RKO (cell line): ENCODE data around the gene MYL6B.

Experiments used
- DNase-seq: peaks from one replicate; pipeline ENCODE4 v3.0.0-alpha.2; 2016; ENCODE audit warnings: low spot score

MYL6B gene

DNA sequence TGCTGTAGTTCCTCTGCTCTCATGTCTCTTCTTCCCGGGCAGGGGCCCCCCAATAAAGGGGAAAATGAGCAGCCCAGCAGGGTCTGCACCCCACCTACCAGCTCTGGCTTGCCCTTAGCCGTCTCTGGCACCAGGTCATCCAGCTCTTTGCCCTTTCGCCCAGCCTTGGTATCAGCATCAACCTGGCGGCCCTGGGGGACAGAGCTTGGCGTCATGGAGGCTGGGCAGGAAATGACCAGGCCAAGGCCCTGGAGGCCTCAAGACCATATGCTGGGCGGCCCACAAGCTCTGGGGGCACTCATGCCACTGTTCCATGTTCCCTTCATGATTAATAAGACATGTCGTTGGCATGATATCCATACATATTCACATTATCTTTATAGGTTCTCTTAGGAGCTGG, 20.5 kb downstream of the MYL6B start:
- DNase-seq = no peak

DNA sequence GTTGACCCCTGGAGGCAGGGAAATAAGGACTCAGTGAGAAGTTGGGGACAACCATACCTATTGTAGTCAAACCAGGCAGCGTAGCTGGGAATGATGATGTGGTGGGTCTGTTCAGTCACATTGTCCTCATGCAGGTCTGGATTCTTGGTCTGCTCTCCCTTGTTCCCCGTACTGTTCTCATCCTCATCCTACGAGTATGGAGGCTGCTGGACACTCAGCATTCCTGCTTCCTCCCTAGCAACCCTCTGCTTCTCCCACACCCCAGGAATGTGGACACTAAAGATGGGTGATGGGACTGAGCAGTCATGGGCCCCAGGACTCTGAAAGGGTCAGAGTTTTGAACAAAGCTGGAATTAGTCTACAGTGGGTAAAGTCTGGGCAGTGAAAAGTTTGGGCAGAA, 26.0 kb downstream of the MYL6B start:
- DNase-seq = no peak

DNA sequence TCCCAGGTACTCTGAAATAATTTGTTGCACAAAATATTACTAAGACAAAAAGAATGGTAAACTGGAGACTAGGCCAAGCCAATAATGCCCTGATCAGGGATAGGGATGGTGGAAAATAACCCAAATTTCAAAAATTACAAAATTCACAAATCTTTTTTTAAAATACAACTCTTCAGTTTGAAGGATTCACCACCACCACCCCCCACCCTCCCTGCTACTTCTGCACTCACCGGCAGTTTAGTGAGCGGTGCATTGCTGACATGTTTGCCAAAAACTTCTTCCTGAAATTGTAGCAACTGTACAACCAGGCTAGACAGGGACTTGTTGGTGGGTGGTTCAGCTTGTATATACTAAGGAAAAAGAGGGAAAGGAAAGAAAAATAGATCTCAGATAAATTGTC, 34.6 kb downstream of the MYL6B start:
- DNase-seq = no peak

DNA sequence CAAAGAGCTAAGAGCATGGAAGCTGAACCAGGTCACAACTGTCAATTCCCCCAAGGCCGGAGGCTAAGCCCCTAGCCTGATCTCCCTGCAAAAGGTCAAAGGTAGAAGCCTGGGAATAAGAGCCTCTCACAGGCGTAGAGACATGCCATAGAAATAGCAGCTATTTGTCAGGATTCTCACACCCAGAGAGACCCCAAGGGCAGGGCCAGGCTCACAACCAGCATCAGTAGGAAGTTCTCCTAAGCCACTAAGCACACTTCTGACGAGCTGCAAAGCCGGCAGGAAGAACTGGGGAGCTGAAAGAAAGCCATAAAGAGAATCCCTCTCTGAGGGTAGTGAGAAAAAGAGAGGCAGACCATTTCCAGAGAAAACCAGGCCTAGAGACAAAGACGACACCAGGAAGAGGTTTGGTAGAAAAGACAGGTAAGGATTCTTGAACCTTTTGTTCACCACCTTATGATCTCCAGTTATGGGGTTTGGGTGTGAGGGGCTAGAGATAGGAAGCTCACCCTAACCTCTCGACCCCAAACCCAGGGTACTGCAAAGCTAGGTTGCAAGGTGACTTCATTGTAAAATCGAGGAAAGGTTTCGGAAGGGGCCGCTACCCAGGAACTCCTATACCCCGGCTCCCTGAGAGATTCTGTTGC, 35.9 kb downstream of the MYL6B start:
- peak; percentile 40 for DNase-seq

DNA sequence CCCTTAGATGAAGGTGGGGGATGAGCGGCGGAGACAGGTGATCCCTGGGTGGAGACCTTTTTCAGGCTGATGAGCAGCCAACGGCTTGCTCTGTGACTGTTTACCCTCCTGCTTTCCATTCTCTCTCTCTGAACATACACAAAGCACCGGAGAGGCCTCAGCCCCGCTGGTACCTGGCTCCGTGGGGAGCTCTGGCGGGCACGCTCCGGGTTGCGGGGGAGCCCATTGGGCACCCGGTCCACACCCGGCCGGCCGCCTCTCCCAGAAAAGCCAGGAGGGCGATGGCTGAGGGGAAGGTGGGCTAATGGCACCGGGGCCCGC, 36.4 kb downstream of the MYL6B start:
- no peak for DNase-seq

DNA sequence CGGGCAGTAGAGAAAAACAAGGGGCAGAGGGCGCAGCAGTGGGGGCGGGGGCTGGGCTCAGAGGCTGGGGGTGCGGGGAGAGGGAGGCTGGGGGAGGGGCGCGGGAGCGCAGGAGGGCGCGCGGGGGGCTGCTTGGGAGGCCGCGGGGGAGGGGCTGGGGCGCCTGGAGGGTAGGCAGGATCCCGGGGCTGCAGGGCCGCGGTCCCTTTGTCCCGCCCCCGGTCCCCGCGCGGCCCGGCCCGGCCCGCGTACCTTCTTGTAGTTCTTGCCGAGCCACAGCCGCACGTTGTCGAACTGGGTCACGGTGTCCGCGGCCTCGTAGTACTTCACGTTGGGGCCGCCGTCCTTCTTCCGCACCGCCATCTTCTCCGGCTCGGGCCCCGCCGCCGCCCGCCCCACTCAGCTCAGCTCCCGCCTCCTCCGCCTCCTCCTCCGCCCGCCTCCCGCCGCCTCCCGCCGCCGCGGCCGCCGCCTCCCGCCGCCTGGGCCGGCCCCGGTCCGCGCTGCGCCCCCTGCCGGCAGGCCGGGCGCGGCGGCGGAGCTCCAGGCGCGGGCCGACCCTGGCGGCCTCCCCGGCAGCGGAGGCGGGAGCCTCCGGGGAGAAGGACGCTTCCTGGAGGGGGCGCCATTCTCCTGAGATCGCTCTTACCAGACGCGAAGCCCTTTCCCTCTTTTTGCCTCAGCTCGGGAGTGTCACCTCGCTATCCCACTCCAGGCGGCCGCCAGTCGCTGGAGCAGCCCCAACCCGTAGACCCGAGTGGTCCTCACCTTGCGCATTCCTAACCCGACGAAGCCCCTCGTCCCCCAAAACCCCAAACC, 36.9 kb downstream of the MYL6B start, which contains the start of gene SMARCC2:
TSS of gene SMARCC2 (minus strand) at position 385 of the 819 bp plus-strand sequence. CDS start at position 363, 22 bp downstream.
- peak; percentile 93 for DNase-seq

DNA sequence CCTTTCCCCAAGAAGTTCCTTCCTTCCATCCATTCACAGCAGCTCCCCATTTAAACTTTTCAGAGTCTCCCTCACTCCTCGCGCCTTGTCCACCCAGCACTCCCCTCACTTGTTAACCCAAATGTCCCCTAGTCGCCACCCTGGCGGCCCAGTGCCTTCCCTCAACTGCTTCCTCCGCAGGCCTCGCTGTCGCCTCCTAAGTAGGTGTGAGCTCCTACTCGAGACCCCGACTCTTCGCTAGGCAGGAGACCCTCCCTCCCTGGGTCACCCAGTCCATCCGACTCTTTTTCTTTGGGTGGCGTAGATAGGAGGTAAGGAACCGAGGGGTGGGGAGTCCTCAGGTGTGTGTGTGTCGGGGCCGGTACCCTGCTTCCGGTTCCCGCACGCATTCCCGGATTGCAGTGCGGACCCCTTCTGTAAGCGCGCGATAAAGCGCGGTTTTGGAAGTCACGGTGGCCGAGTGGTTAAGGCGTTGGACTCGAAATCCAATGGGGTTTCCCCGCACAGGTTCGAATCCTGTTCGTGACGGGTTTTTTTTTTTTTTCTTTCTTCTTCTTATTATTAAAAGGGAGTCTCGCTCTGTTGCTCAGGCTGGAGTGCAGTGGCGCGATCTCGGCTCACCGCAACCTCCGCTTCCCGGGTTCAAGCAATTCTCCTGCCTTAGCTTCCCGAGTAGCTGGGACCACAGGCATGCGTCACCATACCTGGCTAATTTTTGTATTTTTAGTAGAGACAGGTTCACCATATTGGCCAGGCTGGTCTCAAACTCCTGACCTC, 37.7 kb downstream of the MYL6B start:
- peak; percentile 78 for DNase-seq

DNA sequence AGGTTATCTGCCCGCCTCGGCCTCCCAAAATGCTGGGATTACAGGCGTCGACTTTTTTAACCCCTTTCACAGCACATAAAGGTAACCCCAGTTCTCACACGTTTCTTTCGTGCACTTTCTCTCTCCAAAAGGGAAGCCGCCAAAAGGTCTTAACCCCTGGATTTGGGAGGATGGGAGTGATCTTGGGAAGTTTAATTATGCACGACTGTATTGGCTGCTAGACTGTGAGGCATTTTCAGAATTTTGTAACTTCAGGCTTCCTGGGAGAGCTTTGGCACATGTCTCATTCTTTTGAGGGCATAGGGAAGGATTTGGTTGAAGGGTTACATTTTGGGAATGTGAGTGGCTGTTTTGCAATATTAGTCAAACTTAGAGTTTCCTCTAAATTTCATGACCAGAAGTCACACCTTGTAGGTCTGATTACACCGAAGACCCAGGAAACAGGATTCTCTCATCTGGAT, 38.3 kb downstream of the MYL6B start:
- DNase-seq = peak; percentile 28

DNA sequence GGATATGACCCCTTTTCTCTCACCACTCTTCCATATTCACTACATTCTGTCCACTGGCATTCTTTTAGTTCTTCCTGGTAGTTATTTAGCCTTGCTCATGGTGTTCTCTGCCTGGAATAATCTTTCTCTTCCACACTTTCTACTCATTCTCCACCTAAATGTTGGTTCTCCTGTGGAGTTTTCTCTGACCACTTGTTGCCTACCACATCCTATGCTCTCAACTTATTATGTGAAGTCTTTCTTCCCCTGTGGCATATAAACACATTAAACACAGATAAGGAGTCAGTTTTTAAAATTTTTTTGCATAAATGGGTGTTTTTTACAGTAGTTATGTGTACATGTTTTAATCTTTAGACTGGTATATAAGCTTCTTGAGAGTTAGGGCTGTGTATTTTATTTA, 40.2 kb downstream of the MYL6B start:
- DNase-seq = no peak

DNA sequence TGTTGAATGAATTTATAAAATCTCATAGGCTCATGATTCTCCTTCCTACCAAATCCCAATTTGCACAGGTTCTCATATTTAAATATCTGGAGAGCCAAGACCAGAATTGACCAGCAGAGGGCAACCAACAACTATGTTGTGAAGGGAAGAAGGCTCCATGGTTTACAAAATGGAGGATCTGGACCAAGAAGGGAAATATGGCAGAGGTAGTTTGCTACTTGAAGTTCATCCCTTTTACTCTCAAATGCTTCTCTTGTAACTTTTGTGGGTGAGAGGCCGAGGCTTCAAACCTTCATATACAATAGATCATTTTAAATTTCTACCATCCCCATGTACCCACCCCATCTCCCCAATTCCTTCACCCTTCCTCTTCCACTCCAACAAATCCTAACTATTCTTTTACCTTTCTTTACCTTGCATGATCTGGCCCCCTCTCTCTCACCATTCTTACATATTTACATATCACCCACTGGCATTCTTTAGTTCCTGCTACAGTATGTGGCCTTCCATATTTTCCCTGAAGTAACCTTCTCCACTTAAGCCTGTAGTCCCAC, 40.7 kb downstream of the MYL6B start:
- peak; percentile 90 for DNase-seq

DNA sequence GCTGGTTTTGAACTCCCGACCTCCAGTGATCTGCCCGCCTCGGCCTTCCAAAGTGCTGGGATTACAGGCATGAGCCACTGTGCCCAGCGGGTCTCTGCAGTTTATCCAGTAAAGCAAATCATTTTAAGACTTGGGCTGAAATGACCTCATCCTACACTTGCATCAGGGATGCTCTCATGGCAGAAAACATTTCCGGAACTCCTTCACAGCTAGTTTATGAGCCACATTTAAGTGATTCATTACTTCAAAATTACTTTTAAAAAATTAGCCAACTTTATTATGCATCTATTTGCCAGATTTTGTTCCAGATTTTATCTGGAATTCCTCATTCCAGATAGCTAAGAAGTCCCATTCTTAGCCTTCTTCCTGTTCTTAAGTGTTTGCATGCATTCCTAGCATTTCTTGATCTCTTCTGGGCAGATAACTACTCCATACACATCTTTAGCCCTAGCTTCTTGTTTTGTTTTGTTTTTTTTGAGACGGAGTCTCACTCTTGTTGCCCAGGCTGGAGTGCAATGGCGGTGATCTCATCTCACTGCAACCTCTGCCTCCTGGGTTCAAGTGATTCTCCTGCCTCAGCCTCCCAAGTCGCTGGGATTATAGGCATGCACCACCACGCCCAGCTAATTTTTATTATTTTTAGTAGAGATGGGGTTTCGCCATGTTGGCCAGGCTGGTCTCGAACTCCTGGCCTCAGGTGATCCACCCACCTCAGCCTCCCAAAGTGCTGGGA, 44.6 kb downstream of the MYL6B start:
- DNase-seq = peak; percentile 79

DNA sequence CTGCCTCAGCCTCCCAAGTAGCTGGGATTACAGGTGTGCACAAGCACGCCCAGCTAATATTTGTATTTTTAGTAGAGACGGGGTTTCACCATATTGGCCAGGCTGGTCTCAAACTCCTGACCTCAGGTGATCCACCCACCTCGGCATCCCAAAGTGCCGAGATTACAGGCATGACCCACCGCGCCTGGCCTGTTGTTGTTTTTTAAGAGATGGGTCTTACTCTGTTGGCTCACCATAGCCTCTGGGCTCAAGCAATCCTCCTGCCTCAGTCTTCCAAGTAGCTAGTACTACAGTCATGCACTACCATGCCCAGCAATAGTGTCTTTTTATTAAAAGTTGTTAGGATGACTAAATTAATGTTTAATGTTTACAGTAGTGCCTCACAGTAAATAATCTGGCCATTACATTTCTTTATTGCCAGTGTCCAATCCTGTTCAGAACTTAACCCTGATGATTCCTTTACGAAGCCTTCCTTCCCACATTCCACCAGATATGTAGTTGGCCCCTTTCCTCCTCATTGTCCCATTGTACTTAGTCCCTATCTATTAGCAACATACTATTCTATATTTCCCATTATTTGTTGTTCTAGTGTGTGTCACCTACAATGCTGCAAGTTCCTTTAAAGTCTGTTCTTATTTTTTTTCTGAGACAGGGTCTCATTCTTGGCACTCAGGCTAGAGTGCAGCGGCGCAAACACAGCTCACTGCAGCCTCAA, 45.7 kb downstream of the MYL6B start:
- DNase-seq = no peak

DNA sequence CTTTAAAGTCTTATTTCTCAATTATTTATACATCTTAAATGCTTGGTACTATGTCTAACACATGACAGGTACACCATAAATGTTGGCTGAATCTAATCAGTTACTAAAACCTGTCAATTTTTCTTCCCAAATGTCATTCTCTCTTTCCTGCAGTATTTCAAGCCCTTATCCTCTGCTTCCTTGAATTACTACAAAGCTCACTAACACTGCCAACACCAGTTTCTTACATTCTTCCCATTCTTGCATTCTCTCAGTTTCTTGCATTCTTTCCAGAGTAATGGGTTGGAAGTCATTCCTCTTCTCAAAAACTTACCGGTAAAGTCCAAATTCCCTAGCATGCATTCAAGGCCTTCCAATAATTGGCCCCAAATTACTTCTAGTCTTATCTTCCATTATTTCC, 46.4 kb downstream of the MYL6B start:
- no peak for DNase-seq

DNA sequence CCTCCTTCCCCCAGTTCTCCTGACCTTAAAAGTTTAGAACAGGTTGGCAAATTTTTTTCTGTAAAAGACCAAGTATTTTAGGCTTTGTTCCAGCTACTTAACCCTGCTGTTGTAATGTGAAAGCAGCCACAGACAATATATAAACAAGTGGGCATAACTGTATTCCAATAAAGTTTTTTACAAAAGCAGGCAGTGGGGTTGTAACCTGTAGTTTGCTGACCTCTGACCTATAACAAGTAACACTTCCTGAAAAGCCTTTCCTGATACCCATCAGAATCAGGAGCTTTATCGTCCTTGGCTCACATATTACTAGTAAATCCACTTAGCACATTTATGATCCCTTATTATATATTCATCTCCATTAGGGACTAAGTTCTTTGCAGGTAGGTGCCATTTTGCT, 50.0 kb downstream of the MYL6B start:
- DNase-seq = no peak

DNA sequence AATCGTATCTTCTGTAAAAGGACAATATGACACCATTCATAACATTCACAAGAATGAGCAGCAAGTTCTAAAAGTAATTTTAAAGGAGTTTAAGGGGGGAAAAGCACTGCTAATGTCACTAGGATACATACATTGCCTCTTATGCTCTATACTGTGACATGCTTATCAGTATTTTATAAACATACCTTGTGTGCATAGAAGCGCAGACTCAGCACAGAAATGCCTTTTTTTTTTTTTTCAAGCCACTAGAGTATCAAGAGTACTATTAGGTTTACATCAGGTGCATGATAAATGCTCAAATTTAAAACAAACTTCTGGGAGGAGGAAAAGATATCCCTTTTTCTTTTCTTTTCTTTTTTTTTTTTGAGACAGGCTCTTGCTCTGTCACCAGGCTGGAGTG, 50.5 kb downstream of the MYL6B start:
- no peak for DNase-seq

DNA sequence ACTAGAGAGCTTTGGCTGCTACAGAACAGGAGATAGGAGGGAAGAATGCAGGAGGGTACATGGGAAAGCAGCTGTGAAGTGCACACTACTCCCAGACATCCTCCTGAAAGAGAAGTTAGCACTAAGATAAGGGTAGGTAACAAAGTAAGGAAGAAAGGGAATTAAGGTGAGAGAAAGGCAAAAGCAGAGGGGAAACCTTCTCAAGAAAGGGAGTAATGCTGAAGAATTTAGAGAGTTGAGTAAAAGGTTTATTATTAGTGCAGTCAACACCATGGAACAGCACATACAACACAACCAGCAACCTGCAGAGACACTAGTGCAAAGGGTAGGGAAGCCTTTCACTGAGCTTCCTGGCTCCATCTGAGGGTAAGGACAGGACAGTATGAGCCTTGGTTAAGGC, 51.9 kb downstream of the MYL6B start:
- no peak for DNase-seq

DNA sequence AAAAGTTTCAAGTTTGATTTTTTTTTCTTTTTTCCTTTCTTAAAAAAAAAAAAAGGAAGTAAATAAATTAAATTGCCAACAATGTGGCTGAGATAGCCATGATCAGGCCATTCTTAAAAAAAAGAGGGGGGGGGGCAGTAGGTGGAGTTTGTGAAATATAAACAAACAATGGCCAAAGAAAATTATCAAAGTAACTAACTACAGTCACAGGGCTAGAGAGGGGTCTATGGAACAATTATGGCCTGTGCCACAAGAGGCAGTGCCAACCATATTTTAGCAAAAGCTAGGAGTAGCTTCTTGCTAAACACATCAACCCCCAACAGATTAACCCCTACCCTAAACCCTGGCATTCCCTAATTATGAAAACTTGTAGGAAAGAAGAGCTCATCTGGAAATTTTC, 53.1 kb downstream of the MYL6B start:
- peak; percentile 54 for DNase-seq

DNA sequence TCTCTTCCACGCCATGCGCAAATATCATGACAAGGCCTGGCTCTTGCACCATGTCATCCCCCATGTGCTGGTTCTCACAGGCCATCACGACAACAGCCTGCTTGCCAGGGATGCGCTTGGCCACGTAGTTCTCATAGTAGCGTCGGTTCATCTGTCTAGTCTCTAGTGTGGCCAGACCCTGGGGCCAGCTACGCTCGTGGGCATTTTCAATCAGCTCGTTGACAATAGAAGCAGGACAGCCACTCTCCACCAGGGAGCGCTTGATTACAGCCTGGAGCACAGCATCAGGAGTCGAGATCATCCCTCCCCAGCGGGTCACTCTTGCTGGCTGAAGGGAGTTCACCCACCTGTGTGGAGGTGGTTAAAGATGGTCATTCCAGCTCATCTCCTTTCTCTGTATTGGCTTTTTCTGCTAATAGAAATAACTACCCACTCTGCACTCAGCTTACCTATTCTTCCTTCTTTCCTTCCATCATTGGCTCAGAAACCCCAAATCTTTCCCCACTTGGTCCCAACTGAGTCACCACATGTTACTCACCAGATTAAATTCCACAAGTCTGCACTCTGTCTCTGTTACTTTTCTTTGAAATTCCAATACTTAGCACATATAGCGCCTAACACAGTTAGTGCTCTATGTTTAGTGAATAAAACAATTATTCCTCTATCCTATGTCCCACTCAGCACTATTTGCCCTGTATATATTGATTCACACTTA, 54.2 kb downstream of the MYL6B start:
- peak; percentile 53 for DNase-seq
